Caco-2 (cell line): ENCODE data around the gene GRK6. TPM values are rescaled to one million over a fixed set of nuclear protein-coding genes. Genes with fewer than 3 reads are reported as not detected.

Experiments
- BruUV-seq: library from RNA; stranded (reverse); fragments of 400-500 nt; replicated peaks from 2 replicates; lab custom pipeline; 2021; lab: Mats Ljungman, UMichigan
- CTCF ChIA-PET: fragments of 300-600 bp; sonication (Branson Sonifier 250); formaldehyde crosslinking; loops from one replicate; lab custom pipeline; 2022; ENCODE audit warnings: antibody characterized with exemption; lab: Charles Lee
- POLR2A ChIA-PET: fragments of 300-600 bp; sonication (Branson Sonifier 250); formaldehyde crosslinking; loops from one replicate; lab custom pipeline; 2022; ENCODE audit warnings: antibody characterized with exemption; lab: Charles Lee
- DNase-seq, 2 experiments: peaks; one replicate each; pipeline versions ENCODE4 v3.0.0 to v3.0.0-alpha.2; 2020 to 2022
- H3K27me3 ChIP-seq: replicated peaks from 2 replicates; pipeline ENCODE4 v1.6.0; 2011; ENCODE audit warnings: low read length; ENCODE audit not compliant: control insufficient read depth, insufficient read depth
- H3K36me3 ChIP-seq: 2 replicates; pipeline ENCODE4 v1.5.1; 2011; ENCODE audit warnings: low read length; ENCODE audit not compliant: control insufficient read depth, insufficient read depth
- H3K4me1 ChIP-seq: fragments of 250-450 bp; sonication (Bioruptor Pico); 2 replicates; pipeline ENCODE4 v1.5.1; 2020; ENCODE audit warnings: mild to moderate bottlenecking
- H3K4me3 ChIP-seq: 2 replicates; pipeline ENCODE4 v1.5.1; 2011; ENCODE audit warnings: low read depth, mild to moderate bottlenecking, control low read depth, low read length
- H3K9me3 ChIP-seq: fragments of 250-450 bp; sonication (Bioruptor Pico); 2 replicates; pipeline ENCODE4 v1.5.1; 2020; ENCODE audit warnings: mild to moderate bottlenecking, moderate library complexity
- H3K27ac Mint-ChIP-seq: one replicate; pipeline ENCODE4 v1.8.0; 2022; ENCODE audit warnings: mixed read lengths; ENCODE audit not compliant: unreplicated experiment
- H3K27me3 Mint-ChIP-seq: one replicate; pipeline ENCODE4 v1.8.0; 2022; ENCODE audit warnings: mixed read lengths; ENCODE audit not compliant: insufficient read depth, unreplicated experiment
- H3K36me3 Mint-ChIP-seq: one replicate; pipeline ENCODE4 v1.8.0; 2022; ENCODE audit warnings: mild to moderate bottlenecking, mixed read lengths; ENCODE audit not compliant: insufficient read depth, unreplicated experiment
- H3K4me1 Mint-ChIP-seq: one replicate; pipeline ENCODE4 v1.8.0; 2022; ENCODE audit warnings: low read depth, mixed read lengths; ENCODE audit not compliant: unreplicated experiment
- H3K4me3 Mint-ChIP-seq: one replicate; pipeline ENCODE4 v1.8.0; 2022; ENCODE audit warnings: mild to moderate bottlenecking, moderate library complexity, mixed read lengths; ENCODE audit not compliant: unreplicated experiment
- H3K9me3 Mint-ChIP-seq: one replicate; pipeline ENCODE4 v1.8.0; 2022; ENCODE audit warnings: mixed read lengths; ENCODE audit not compliant: unreplicated experiment
- intact Hi-C: fragments of 100-400 bp; cut with micrococcal nuclease; formaldehyde crosslinking; loops from one replicate; pipeline ENCODE4 v1.10.0; 2022; ENCODE audit not compliant: unreplicated experiment
- total RNA-seq: library from RNA; stranded (reverse); gene quantifications from 2 replicates; pipeline ENCODE4 v1.2.3, GENCODE V29; 2022
- TF ChIP-seq, protein P1 (sequence below), 2 experiments: fragments of 200-600 bp in 1 of 2; IDR thresholded peaks; 1 replicate in 1 of 2; 2 replicates in 1 of 2; pipeline versions ENCODE4 v1.5.1 to v1.8.0; 2011 to 2022; ENCODE audit warnings: antibody characterized with exemption in 1 of 2, control low read depth in 1 of 2, inconsistent platforms in 1 of 2, low read depth in 1 of 2, low read length in 1 of 2, mild to moderate bottlenecking in 1 of 2, moderate library complexity in 1 of 2; ENCODE audit not compliant: insufficient read depth in 1 of 2, severe bottlenecking in 1 of 2, unreplicated experiment in 1 of 2

GRK6 gene
- total RNA-seq, 1 experiment from 2014 or later: 71.9 TPM

DNA sequence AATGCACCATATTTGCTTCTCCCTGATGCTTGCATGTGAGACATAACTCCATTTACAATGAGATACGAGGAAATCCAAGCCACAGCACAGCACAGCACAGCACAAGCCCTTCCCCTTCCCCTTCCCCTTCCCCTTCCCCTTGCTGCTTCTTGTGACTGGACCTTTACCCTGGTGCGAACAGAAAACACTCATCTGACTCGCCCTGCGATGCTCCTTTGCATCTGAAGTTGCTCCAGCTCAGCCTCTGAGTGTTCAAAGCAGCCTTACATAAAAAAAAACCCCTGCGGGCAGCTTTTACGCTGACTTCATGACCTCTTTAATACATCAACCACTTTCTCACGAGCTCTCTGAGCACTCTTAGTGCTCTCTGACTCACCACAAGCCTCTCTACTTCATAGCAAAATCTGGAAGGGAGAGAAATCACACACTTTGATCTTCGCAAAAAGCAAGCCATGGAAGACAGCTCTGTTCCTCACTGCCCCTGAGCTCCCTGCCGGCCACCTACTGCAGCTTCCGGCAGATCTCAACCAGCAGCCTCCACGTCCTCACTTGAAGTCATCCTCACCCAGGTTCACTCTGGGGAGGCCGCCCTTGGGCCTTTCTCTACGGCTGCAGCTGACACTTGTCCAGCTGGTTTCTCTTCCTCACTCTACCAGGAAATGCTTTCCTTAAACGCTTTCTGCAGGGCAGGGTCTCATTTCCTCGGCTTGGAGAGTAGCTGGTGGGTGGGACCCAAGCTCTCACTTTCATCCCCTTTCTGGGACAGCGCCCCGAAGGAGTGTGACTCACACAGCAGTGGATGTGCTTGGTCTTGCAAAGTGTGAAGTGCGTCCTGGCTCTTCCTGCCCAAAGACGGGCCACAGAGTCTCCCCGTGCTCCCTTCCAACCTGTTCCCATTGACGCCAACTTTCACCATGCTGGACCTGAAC lies 37.0 kb upstream of the GRK6 start:
- Histone ChIP-seq H3K4me1 (peaks cover 22% of the 10 kb centered on the region), H3K36me3 (no peaks in the 10 kb centered on the region), H3K9me3 (no peaks in the 10 kb centered on the region), H3K4me3 (no peak overlapping the region), H3K27me3 (no peaks in the 10 kb centered on the region)
- Mint-ChIP-seq H3K27me3 (no peaks in the 10 kb centered on the region), H3K27ac (peak overlapping the region; percentile 33), H3K9me3 (no peaks in the 10 kb centered on the region), H3K36me3 (peaks cover 12% of the 10 kb centered on the region), H3K4me3 (peak overlapping the region; percentile 17), H3K4me1 (peaks cover 16% of the 10 kb centered on the region)
- CTCF ChIA-PET: interaction anchor here (1.0 to 4.7 kb wide), 8 partner anchors 11 to 112 kb away, joined by 3 to 148 read pairs (median 16); partner anchors contain the start of genes LMAN2, PDLIM7 and PFN3
- intact Hi-C loops: loop anchor here (1.0 to 2.0 kb wide), 5 partner anchors 10 to 71 kb away; no protein-coding TSS in a partner anchor
- peak; percentile 49 to 69 for DNase-seq
- POLR2A ChIA-PET: interaction anchor here (0.7 to 2.3 kb wide), 6 partner anchors 11 to 38 kb away, joined by 3 to 13 read pairs (median 4); partner anchors contain the start of genes GRK6 and LMAN2
- BruUV-seq: no TSS peak
- TF ChIP-seq, protein P1, sequence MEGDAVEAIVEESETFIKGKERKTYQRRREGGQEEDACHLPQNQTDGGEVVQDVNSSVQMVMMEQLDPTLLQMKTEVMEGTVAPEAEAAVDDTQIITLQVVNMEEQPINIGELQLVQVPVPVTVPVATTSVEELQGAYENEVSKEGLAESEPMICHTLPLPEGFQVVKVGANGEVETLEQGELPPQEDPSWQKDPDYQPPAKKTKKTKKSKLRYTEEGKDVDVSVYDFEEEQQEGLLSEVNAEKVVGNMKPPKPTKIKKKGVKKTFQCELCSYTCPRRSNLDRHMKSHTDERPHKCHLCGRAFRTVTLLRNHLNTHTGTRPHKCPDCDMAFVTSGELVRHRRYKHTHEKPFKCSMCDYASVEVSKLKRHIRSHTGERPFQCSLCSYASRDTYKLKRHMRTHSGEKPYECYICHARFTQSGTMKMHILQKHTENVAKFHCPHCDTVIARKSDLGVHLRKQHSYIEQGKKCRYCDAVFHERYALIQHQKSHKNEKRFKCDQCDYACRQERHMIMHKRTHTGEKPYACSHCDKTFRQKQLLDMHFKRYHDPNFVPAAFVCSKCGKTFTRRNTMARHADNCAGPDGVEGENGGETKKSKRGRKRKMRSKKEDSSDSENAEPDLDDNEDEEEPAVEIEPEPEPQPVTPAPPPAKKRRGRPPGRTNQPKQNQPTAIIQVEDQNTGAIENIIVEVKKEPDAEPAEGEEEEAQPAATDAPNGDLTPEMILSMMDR (IDR thresholded peaks at IDR 0.05; ENCODE audit: insufficient read depth in 1 of 2, low read depth in 1 of 2, low read length in 1 of 2, severe bottlenecking in 1 of 2, unreplicated experiment in 1 of 2): no peak

DNA sequence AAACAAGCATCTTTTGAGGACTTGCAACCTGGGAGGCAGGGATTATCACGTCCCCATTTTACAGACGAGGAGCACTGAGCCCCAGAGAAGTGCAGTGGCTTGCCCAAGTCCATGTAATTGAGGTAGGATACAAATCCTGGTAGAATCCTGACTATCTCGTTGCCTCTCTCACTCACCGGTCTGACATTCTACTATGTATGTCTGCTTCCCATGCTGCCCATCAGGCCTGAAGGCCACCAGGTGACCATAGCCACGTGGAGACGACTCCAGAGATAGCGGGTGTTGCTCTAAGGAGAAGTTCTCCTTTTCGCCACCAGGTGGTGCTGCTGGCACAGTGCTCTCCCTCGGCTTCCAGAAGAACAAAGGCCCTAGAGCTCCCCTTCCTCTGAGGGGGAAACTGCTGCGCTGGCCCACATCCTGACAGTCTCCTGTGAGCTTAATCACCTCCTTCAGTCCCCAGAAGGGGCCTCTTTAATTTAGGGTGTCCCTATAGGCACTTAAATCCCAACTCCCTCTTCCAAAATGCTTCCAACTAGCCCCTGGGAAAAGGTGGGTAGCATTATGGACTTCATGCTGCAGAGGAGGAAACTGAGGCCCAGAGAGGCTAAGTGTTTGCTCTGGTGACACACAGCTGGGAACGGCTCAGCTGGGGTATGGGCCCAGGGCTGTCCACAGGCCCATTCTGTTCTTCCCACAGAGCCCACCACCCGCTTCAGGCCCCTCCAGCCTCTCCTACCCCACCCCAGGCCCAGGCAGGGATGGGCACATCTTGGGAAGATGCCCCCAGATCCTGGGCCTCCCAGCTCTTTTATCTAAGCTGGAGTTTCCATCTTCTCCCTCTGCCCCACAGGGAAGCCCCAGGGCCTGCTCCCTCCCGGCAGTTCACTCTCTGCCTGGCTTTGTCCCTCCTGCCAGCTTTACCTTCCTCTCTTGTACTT lies 35.8 kb upstream of the GRK6 start:
- Mint-ChIP-seq H3K9me3 (no peaks in the 10 kb centered on the region), H3K27ac (peak overlapping the region; percentile 53), H3K4me3 (peak overlapping the region; percentile 43), H3K36me3 (peaks cover 12% of the 10 kb centered on the region), H3K4me1 (peaks cover 16% of the 10 kb centered on the region), H3K27me3 (peaks cover 3% of the 10 kb centered on the region)
- Histone ChIP-seq H3K4me1 (peaks cover 22% of the 10 kb centered on the region), H3K36me3 (no peaks in the 10 kb centered on the region), H3K4me3 (no peak overlapping the region), H3K27me3 (no peaks in the 10 kb centered on the region), H3K9me3 (no peaks in the 10 kb centered on the region)
- POLR2A ChIA-PET: interaction anchor here (1.7 to 2.3 kb wide), 3 partner anchors 12 to 39 kb away, joined by 4 to 13 read pairs (median 4); partner anchors contain the start of gene LMAN2
- TF ChIP-seq, protein P1 (IDR thresholded peaks at IDR 0.05; ENCODE audit: insufficient read depth in 1 of 2, low read depth in 1 of 2, low read length in 1 of 2, severe bottlenecking in 1 of 2, unreplicated experiment in 1 of 2): peak; percentile 92 to 98
- peak; percentile 89 to 92 for DNase-seq
- no TSS peak for BruUV-seq
- CTCF ChIA-PET: interaction anchor here (0.5 to 4.7 kb wide), 29 partner anchors 12 to 870 kb away, joined by 3 to 148 read pairs (median 4); partner anchors contain the start of genes GRK6, LMAN2, PDLIM7 and PFN3
- intact Hi-C loops: loop anchor here (1.0 to 2.0 kb wide), 5 partner anchors 11 to 72 kb away; no protein-coding TSS in a partner anchor
